Mucosa of gallbladder (tissue), 1 donor: Measurements from ENCODE around the gene FAM221B. TPM values are rescaled to one million over a fixed set of nuclear protein-coding genes. Genes with fewer than 3 reads are reported as not detected.
A peak's percentile ranks its signal among the peaks of the same experiment; 100 is the strongest.

Experiments
- DNase-seq: peaks from one replicate; pipeline ENCODE4 v3.0.0-alpha.2; 2020; ENCODE audit warnings: low spot score
- total RNA-seq: library from RNA; stranded (reverse); gene quantifications from one replicate; pipeline ENCODE4 v1.2.1, GENCODE V29; 2021
- donor health status: DM: no; HTN: no; CAD: no.

FAM221B gene
- total RNA-seq, result not detected

- DNase-seq, result no peak
Measured at GRCh38 chr9:35828716-35829083, at the start of gene FAM221B. Gene FAM221B, minus strand, starts transcription at chr9:35828732. Its CDS starts 2,571 bp downstream, at chr9:35826161.

- DNase-seq, result no peak
Measured at GRCh38 chr9:35872505-35872904, 44.0 kb upstream of the FAM221B start.

- DNase-seq, result peak; percentile 26
Measured at GRCh38 chr9:35871545-35871944, 43.0 kb upstream of the FAM221B start.

DNA sequence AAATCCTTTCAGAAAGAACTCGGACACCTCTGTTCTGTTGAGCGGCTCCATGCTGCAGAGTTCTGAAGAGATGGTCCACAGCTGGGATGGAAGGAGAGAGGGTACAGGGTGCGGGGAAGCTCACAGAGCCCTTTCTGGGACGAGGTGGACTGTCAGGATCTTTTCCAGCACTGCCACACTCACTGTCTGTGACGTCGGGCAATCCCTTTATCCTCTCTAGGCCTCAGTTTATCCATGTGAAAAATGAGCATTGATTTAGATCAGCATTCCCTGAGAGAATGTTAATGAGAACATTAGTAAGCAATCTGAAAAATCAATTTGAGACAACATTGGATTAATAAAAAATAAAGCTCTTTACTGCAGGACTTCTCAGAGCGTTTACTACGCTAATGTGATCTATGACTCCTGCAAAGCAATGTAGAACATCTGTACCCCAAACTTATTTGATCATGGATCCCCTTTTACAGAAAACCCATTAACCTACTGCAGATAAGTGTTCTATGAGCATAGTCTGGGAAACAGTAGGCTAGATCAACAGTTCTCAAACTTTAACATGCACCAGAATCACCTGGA lies 41.9 kb upstream of the FAM221B start, which contains the start of gene OR13J1:
Gene OR13J1, minus strand, starts transcription at position 51 of the 573 bp plus-strand sequence. Its CDS starts 0 bp downstream, at position 51.
- DNase-seq, result no peak

GRCh38 chr9:35869621-35870216 lies 41.2 kb upstream of the FAM221B start:
- no peak for DNase-seq

DNA sequence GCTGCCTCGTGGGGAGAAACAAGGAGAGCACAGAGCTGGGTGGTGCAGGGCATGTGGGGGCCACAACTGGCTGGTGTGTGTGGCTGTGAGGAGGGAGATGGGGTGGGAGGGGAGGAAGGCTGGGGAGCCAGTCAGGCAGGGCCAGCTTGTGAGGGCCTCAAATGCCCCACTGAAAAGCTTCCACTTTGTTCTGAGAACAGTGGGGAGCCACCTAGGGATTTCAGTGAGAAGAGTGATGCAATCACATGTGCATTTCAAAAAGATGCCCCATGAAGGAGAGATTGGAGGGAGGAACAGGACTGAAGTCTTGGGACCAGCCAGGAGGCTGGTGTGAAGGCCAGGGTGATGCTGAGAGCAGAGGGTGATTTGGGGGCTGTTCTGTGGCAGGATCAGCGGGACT lies 40.4 kb upstream of the FAM221B start:
- DNase-seq, result no peak

GRCh38 chr9:35867538-35867937 lies 39.0 kb upstream of the FAM221B start:
- DNase-seq, result no peak

- DNase-seq, result no peak
Measured at GRCh38 chr9:35864695-35865255, 36.2 kb upstream of the FAM221B start.

- no peak for DNase-seq
Measured at GRCh38 chr9:35863583-35863982, 35.1 kb upstream of the FAM221B start.

GRCh38 chr9:35862328-35862727 lies 33.8 kb upstream of the FAM221B start:
- DNase-seq, result no peak

- no peak for DNase-seq
Measured at GRCh38 chr9:35861161-35861897, 32.8 kb upstream of the FAM221B start.

DNA sequence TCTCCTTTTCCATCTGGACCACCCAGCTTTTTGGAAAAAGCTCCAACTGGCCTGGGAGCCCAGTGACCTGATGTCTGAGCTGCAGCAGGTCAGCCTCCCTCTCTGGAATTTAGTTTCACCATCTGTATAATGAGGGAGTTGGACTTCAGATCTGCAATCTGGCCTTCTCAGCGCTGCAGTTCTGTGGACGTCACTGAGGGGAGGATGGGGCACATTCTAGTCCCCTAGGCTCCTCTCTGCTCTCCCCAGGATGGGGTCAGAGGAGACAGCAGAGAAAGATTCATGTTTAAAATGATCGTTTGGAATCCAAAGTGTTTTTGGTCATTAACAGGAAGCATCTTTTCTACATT lies 31.4 kb upstream of the FAM221B start:
- peak; percentile 7 for DNase-seq

DNA sequence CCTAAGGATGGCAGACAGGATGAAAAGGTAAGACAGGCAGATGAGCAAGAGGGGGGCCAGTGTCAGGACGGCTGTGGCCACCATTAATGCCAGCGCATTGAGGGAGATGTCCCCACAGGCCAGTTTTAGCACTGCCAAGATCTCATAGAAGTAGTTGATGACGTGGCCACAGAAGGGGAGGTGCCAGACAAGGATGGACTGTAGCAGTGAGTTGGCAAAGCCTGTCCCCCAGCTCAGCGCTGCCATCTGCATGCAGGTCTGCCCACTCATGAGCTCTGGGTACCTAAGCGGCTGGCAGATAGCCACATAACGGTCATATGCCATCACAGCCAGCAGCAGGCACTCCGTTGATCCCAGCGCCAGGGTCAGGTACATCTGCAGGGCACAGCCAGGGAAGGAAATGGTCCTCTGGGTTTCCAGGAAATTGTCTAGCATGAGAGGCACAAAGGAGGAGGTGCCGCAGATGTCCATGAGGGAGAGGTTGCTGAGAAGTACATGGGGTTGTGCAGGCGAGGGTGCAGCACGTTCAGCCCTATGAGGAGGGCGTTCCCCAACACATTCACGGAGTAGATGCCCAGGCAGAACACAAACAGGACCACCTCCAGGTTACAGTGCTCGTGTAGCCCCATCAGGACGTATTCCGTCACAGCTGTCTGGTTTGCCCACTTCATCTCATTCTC lies 30.9 kb upstream of the FAM221B start:
- DNase-seq, result peak; percentile 10

GRCh38 chr9:35858458-35858857 lies 29.9 kb upstream of the FAM221B start:
- DNase-seq, result no peak

DNA sequence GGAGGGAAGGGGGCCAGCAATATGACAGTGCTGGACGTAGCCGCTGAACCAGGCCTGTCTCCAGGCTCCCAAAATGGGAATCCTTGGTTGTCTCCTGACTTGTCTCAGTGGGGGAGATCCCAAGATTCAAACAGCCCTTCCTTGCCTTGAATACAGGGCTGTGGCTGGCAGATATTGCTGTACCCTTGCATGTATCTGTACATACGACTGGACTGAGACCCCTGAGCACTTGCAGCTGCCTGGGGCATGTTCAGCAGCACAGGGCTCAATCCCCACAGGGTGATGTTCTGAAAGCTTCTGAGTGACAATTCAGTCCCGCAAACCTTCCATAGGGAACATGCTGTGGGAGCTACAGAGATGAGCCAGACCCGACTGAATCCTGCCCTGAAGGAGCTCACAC lies 28.4 kb upstream of the FAM221B start:
- peak; percentile 8 for DNase-seq

GRCh38 chr9:35856206-35856605 lies 27.7 kb upstream of the FAM221B start:
- DNase-seq, result no peak

GRCh38 chr9:35854091-35854762 lies 25.7 kb upstream of the FAM221B start:
- no peak for DNase-seq

DNA sequence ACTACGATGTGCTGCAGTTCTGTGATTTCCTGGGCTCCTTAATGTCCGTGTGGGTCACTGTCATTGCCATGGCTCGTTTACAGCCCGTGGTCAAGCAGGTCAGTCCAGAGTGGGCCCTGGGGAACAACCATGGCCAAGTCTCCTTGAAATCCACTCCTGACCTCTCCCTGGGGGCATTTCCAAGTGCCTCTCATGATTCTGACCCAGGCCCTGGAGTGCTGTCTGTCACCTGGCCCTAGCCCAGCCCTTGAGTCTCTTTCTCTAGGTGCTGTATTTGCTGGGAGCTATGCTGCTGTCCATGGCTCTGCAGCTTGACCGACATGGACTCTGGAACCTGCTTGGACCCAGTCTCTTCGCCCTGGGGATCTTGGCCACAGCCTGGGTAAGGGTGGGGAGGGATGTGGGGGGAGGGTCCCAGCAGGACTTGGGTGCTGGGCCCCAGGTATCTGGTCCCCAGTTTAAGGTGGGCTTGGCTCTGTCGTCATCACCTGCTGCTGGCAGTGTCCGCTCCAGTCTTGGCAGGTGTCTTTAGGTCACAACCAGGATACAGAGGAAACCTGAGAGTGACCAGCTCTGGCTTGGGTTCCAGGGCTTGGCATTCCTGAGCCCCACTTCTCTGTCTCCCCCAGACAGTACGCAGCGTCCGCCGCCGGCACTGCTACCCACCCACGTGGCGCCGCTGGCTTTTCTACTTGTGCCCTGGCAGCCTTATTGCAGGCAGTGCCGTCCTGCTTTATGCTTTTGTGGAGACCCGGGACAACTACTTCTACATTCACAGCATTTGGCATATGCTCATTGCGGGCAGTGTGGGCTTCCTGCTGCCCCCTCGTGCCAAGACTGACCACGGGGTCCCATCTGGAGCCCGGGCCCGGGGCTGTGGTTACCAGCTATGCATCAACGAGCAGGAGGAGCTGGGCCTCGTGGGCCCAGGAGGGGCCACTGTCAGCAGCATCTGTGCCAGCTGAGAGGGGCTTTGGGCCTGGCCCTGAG lies 24.6 kb upstream of the FAM221B start:
- no peak for DNase-seq

- no peak for DNase-seq
Measured at GRCh38 chr9:35852267-35852815, 23.8 kb upstream of the FAM221B start.
